ENCODE results near the gene LPAR6.

Gene LPAR6

DNA sequence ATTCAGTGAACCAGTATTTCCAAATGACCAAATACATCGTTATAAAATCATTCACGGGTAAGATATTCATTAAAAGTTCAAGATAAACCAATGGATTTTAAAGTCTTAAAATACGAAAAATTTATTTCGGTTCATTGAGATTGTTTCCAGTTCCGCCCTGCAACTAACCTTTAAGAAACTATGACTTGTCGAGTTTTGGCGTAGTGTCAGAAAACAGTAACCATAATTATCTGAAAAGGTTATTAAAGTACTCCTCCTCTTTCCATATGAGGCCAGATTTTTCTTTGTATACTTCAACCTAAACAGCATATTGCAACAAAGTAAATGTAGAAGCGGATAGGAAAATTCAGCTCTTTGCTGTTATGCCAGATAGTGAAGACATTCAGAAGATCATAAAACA lies 26.1 kb downstream of the LPAR6 start:
- ChIA-PET CTCF (no interaction called here), POLR2A (no interaction called here)
- no peak for TF ChIP-seq FOXA1 (IDR thresholded peaks at IDR 0.05)
- TF ChIP-seq, protein P1, sequence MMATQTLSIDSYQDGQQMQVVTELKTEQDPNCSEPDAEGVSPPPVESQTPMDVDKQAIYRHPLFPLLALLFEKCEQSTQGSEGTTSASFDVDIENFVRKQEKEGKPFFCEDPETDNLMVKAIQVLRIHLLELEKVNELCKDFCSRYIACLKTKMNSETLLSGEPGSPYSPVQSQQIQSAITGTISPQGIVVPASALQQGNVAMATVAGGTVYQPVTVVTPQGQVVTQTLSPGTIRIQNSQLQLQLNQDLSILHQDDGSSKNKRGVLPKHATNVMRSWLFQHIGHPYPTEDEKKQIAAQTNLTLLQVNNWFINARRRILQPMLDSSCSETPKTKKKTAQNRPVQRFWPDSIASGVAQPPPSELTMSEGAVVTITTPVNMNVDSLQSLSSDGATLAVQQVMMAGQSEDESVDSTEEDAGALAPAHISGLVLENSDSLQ (IDR thresholded peaks at IDR 0.05), result no peak
- no peak for TF ChIP-seq FOXM1 (IDR thresholded peaks at IDR 0.05; ENCODE audit: borderline replicate concordance)
- TF ChIP-seq FOXK2 (IDR thresholded peaks at IDR 0.05), result no peak
- no peak for TF ChIP-seq CTBP1 (IDR thresholded peaks at IDR 0.05; ENCODE audit: borderline replicate concordance)
- TF ChIP-seq BHLHE40 (IDR thresholded peaks at IDR 0.05; ENCODE audit: borderline replicate concordance), result no peak
- no peak for TF ChIP-seq NFRKB (IDR thresholded peaks at IDR 0.05)
- TF ChIP-seq ZNF384 (IDR thresholded peaks at IDR 0.05), result no peak
- TF ChIP-seq ARNT (IDR thresholded peaks at IDR 0.05), result no peak
- TF ChIP-seq HDGF (IDR thresholded peaks at IDR 0.05; ENCODE audit: borderline replicate concordance), result no peak
- no peak for TF ChIP-seq SP1 (IDR thresholded peaks at IDR 0.05)
- TF ChIP-seq L3MBTL2 (conservative IDR thresholded peaks at IDR 0.05), result no peak
- TF ChIP-seq SUZ12 (IDR thresholded peaks at IDR 0.05), result no peak
- TF ChIP-seq LEF1 (IDR thresholded peaks at IDR 0.05; ENCODE audit: borderline replicate concordance), result no peak
- TF ChIP-seq TARDBP (IDR thresholded peaks at IDR 0.05), result no peak
- TF ChIP-seq ELF4 (IDR thresholded peaks at IDR 0.05), result no peak
- no peak for DNase-seq (ENCODE audit: extremely low spot score)

DNA sequence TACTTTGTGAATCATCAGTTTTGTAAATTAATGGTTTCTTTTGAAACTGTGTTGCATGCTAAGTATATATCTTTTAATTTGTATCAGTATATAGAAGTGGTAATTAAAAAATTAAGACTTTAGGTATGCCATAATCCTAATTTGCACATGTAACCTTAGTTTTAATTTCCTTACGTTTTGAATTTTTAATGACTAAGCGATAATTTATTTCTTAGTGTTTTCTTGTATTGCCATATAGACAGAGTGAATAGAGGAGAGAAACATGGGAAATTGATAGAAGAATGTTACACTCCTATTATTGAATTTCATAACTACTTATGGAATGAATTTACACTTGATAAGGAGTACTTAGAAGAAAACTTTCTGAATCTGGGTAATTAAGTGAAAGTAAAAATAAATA lies 29.5 kb downstream of the LPAR6 start:
- DNase-seq (ENCODE audit: extremely low spot score), result no peak
- ChIA-PET POLR2A (no interaction called here), CTCF (no interaction called here)
- TF ChIP-seq FOXK2 (IDR thresholded peaks at IDR 0.05), result no peak
- no peak for TF ChIP-seq TARDBP (IDR thresholded peaks at IDR 0.05)
- no peak for TF ChIP-seq HDGF (IDR thresholded peaks at IDR 0.05; ENCODE audit: borderline replicate concordance)
- TF ChIP-seq ELF4 (IDR thresholded peaks at IDR 0.05), result no peak
- no peak for TF ChIP-seq FOXM1 (IDR thresholded peaks at IDR 0.05; ENCODE audit: borderline replicate concordance)
- TF ChIP-seq BHLHE40 (IDR thresholded peaks at IDR 0.05; ENCODE audit: borderline replicate concordance), result no peak
- TF ChIP-seq NFRKB (IDR thresholded peaks at IDR 0.05), result no peak
- TF ChIP-seq L3MBTL2 (conservative IDR thresholded peaks at IDR 0.05), result no peak
- no peak for TF ChIP-seq ARNT (IDR thresholded peaks at IDR 0.05)
- no peak for TF ChIP-seq FOXA1 (IDR thresholded peaks at IDR 0.05)
- TF ChIP-seq ZNF384 (IDR thresholded peaks at IDR 0.05), result no peak
- no peak for TF ChIP-seq LEF1 (IDR thresholded peaks at IDR 0.05; ENCODE audit: borderline replicate concordance)
- TF ChIP-seq SP1 (IDR thresholded peaks at IDR 0.05), result no peak
- no peak for TF ChIP-seq CTBP1 (IDR thresholded peaks at IDR 0.05; ENCODE audit: borderline replicate concordance)
- TF ChIP-seq, protein P1 (IDR thresholded peaks at IDR 0.05), result no peak
- TF ChIP-seq SUZ12 (IDR thresholded peaks at IDR 0.05), result no peak

DNA sequence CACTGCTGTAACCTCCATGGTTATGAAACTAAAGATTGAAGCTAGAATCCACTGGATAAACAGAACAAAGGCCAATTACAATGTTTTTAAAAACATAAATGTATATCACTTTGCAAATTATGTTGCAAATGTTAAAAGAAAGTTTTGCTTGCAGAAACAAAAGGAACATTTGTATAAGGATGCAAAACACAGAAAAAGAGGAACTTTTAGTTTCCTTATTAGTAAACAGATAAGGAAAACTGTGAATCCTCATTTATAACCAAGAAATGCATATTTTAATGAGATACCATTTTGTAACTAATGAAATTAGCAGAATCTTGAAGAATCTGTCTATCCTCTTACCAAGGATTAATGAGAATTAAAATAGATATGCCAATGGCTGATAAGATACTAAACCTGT lies 32.3 kb downstream of the LPAR6 start:
- ChIA-PET POLR2A (no interaction called here), CTCF (no interaction called here)
- no peak for TF ChIP-seq BHLHE40 (IDR thresholded peaks at IDR 0.05; ENCODE audit: borderline replicate concordance)
- no peak for TF ChIP-seq SP1 (IDR thresholded peaks at IDR 0.05)
- no peak for TF ChIP-seq CTBP1 (IDR thresholded peaks at IDR 0.05; ENCODE audit: borderline replicate concordance)
- no peak for TF ChIP-seq NFRKB (IDR thresholded peaks at IDR 0.05)
- no peak for TF ChIP-seq FOXM1 (IDR thresholded peaks at IDR 0.05; ENCODE audit: borderline replicate concordance)
- no peak for TF ChIP-seq ARNT (IDR thresholded peaks at IDR 0.05)
- TF ChIP-seq SUZ12 (IDR thresholded peaks at IDR 0.05), result no peak
- TF ChIP-seq L3MBTL2 (conservative IDR thresholded peaks at IDR 0.05), result no peak
- TF ChIP-seq TARDBP (IDR thresholded peaks at IDR 0.05), result no peak
- TF ChIP-seq FOXK2 (IDR thresholded peaks at IDR 0.05), result no peak
- TF ChIP-seq ZNF384 (IDR thresholded peaks at IDR 0.05), result no peak

DNA sequence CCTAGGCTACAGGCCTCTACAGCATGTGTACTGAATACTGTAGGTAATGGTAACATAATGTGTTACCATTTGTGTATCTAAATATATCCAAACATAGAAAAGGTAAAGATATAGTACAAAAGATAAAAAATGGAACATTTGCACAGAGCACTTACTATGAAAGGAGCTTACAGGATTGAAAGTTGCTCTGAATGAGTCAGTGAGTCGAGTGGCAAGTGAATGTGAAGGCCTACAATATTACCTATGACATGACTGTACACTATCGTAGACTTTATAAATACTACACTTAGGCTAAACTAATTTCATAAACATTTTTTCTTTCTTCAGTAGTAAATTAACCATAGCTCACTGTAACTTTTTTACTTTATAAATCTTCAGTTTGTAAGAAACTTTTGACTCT lies 35.1 kb downstream of the LPAR6 start:
- TF ChIP-seq L3MBTL2 (conservative IDR thresholded peaks at IDR 0.05) (no peak), NFRKB (IDR thresholded peaks at IDR 0.05) (no peak), LEF1 (IDR thresholded peaks at IDR 0.05; ENCODE audit: borderline replicate concordance) (no peak), FOXK2 (IDR thresholded peaks at IDR 0.05) (no peak), ELF4 (IDR thresholded peaks at IDR 0.05) (no peak), BHLHE40 (IDR thresholded peaks at IDR 0.05; ENCODE audit: borderline replicate concordance) (no peak), FOXM1 (IDR thresholded peaks at IDR 0.05; ENCODE audit: borderline replicate concordance) (no peak), HDGF (IDR thresholded peaks at IDR 0.05; ENCODE audit: borderline replicate concordance) (no peak), CTBP1 (IDR thresholded peaks at IDR 0.05; ENCODE audit: borderline replicate concordance) (no peak), ZNF384 (IDR thresholded peaks at IDR 0.05) (no peak), SUZ12 (IDR thresholded peaks at IDR 0.05) (no peak), ARNT (IDR thresholded peaks at IDR 0.05) (no peak), SP1 (IDR thresholded peaks at IDR 0.05) (no peak), TARDBP (IDR thresholded peaks at IDR 0.05) (no peak)
- TF ChIP-seq, protein P1 (IDR thresholded peaks at IDR 0.05), result no peak
- ChIA-PET POLR2A (no interaction called here), CTCF (no interaction called here)
- no peak for DNase-seq (ENCODE audit: extremely low spot score)

More for the DNA sequence above, 32.3 kb downstream of the LPAR6 start:
- DNase-seq (ENCODE audit: extremely low spot score), result no peak

DNA sequence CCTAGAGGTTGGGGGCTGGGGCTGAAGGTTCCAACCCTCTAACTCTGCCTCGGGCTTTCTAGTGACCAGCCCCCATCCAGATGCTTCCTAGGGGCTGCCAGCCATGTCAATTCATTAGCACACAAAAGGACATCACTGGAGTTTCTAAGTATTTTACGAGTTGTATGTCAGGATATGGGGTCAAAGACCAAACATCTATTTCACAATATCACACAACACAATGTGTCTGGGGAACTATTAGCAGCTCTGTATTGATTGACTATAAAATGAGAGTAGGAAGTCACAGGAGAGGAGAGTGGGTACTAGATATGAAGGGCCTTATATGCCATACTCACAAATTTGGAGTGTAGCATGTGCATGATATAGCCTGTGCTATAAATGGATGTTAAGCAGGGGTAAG lies 42.1 kb downstream of the LPAR6 start:
- ChIA-PET CTCF (no interaction called here), POLR2A (no interaction called here)
- DNase-seq (ENCODE audit: extremely low spot score), result no peak
- TF ChIP-seq FOXM1 (IDR thresholded peaks at IDR 0.05; ENCODE audit: borderline replicate concordance) (no peak), BHLHE40 (IDR thresholded peaks at IDR 0.05; ENCODE audit: borderline replicate concordance) (no peak), ZNF384 (IDR thresholded peaks at IDR 0.05) (no peak), SUZ12 (IDR thresholded peaks at IDR 0.05) (no peak), L3MBTL2 (conservative IDR thresholded peaks at IDR 0.05) (no peak), CTBP1 (IDR thresholded peaks at IDR 0.05; ENCODE audit: borderline replicate concordance) (no peak), ELF4 (IDR thresholded peaks at IDR 0.05) (no peak), ARNT (IDR thresholded peaks at IDR 0.05) (no peak), LEF1 (IDR thresholded peaks at IDR 0.05; ENCODE audit: borderline replicate concordance) (no peak), FOXA1 (IDR thresholded peaks at IDR 0.05) (no peak), TARDBP (IDR thresholded peaks at IDR 0.05) (no peak), FOXK2 (IDR thresholded peaks at IDR 0.05) (no peak), HDGF (IDR thresholded peaks at IDR 0.05; ENCODE audit: borderline replicate concordance) (no peak), NFRKB (IDR thresholded peaks at IDR 0.05) (no peak), SP1 (IDR thresholded peaks at IDR 0.05) (no peak)
- TF ChIP-seq, protein P1 (IDR thresholded peaks at IDR 0.05), result no peak

Measured in HEK293T (cell line).